NB4 (cell line): Measurements from ENCODE around the gene C1QTNF1.

Experiments used
- POLR2A ChIP-seq: IDR thresholded peaks from 2 replicates; pipeline ENCODE4 v1.6.1; 2011; ENCODE audit warnings: mild to moderate bottlenecking; ENCODE audit not compliant: insufficient read length; ENCODE audit errors: extremely low read depth
- TF ChIP-seq, protein P1 (sequence below): IDR thresholded peaks from one replicate; pipeline ENCODE4 v1.5.1; 2012; ENCODE audit warnings: low read depth, low read length
- TF ChIP-seq, protein P2 (sequence below): IDR thresholded peaks from 2 replicates; pipeline ENCODE4 v1.6.1; 2011; ENCODE audit warnings: low read depth, low read length

DNA sequence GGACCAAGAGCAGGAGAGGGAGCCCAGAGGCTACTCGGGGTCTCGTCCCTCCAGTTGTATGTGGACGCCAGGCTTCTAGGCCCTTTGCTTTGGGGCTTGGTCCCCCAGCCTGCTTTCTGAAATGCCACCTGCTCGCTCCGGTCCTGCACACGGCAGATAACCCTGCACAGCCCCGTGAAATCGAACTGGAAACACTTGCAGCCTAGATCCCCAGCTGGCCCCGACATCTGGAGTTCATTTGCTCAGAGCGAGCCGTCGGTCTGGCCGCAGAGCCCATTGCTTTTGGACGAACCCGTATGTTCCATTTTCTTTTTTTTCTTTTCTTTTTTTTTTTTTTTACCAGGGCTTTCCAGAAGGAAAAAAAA, 22.9 kb downstream of the C1QTNF1 start:
- no peak for TF ChIP-seq POLR2A
- TF ChIP-seq, protein P1, sequence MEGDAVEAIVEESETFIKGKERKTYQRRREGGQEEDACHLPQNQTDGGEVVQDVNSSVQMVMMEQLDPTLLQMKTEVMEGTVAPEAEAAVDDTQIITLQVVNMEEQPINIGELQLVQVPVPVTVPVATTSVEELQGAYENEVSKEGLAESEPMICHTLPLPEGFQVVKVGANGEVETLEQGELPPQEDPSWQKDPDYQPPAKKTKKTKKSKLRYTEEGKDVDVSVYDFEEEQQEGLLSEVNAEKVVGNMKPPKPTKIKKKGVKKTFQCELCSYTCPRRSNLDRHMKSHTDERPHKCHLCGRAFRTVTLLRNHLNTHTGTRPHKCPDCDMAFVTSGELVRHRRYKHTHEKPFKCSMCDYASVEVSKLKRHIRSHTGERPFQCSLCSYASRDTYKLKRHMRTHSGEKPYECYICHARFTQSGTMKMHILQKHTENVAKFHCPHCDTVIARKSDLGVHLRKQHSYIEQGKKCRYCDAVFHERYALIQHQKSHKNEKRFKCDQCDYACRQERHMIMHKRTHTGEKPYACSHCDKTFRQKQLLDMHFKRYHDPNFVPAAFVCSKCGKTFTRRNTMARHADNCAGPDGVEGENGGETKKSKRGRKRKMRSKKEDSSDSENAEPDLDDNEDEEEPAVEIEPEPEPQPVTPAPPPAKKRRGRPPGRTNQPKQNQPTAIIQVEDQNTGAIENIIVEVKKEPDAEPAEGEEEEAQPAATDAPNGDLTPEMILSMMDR, result no peak
- TF ChIP-seq, protein P2, sequence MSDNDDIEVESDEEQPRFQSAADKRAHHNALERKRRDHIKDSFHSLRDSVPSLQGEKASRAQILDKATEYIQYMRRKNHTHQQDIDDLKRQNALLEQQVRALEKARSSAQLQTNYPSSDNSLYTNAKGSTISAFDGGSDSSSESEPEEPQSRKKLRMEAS, result no peak
